Fibroblast of skin of back (primary cell): ENCODE results near the gene ZNF155. TPM values are rescaled to one million over a fixed set of nuclear protein-coding genes. Genes with fewer than 3 reads are reported as not detected.
"Not testable (repeated sequence)": the region's sequence is repeated elsewhere in the genome, so short reads cannot be mapped to it uniquely, and the experiment has no call there.

Source experiments
- DNase-seq: peaks from one replicate; pipeline ENCODE4 v3.0.0-alpha.2; 2013
- polyA plus RNA-seq, 2 experiments: library from polyadenylated mRNA; unstranded; fragments of 120-200 nt; gene quantifications; one replicate each; pipeline ENCODE4 v1.2.1, GENCODE V29; 2013; ENCODE audit not compliant: insufficient read length in 2 of 2

The ZNF155 gene
- polyA plus RNA-seq (2013, experiment 1 of 2; ENCODE audit: insufficient read length) = 5.9 TPM
- polyA plus RNA-seq (2013, experiment 2 of 2; ENCODE audit: insufficient read length) = 5.4 TPM

GRCh38 chr19:43983912-43984686, at the start of gene ZNF155:
Gene ZNF155, plus strand, starts transcription at chr19:43984188. Its CDS starts 4,356 bp downstream, at chr19:43988544.
- peak; percentile 99 for DNase-seq

DNA sequence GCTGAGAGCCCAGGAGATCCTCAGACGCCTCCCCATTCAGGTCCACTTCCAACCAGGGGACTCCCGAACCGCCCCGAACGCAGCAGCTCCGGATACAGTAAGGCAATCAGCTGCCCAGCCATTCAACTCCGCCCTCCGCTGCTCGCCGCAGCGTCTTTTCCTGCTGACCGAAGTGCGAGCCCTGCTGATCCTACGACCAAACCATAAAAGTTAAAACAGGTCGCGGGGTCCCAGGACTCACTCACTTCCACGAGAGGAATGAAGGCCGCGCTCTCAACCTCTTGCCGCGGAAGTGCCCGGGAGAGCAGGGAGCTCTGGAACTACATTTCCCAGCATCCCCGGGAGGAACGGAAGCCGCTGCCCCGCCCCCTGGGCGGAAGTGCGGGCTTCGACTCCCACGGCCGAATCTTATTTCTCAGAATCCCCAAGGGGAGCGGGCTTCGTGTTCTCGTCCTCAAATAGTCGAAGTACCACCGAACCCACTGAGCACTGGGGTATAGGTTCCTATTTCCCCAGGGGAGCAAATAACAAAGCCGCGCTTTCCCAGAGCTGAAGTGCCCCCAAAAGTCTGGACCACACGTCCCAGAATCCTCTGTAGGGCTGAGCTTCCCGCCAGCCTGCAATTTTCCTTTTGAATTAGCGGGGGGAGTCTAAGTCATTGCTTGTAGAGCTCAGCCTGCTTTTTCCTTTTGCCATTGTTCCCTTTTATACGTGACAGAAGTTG, 48.8 kb upstream of the ZNF155 start, which contains the start of gene ZNF45:
Gene ZNF45, minus strand, starts transcription at position 298 of the 724 bp plus-strand sequence. CDS start 13,097 bp downstream, outside the sequence.
- peak; percentile 92 for DNase-seq

DNA sequence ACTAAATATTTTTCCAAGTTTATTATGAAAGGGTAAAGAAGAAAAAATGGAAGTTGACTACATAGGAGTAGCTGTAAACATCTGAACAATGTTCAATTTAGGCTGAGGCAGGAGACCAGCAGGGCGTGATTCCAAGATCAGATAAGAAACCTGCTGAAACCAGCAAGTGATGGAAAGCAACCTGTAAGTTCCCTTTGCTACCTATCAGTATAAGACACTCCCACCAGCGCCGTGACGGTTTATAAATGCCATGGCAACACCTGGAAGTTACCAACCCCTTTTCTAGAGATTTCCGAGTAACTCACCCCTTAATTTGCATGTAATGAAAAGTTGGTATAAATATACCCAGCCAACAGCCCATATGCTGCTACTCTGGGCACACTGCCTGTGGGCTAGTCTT, 47.8 kb upstream of the ZNF155 start:
- no peak for DNase-seq

- no peak for DNase-seq
Measured at GRCh38 chr19:43939557-43940260, 44.3 kb upstream of the ZNF155 start.

GRCh38 chr19:43940719-43941118, 43.3 kb upstream of the ZNF155 start:
- no peak for DNase-seq

DNA sequence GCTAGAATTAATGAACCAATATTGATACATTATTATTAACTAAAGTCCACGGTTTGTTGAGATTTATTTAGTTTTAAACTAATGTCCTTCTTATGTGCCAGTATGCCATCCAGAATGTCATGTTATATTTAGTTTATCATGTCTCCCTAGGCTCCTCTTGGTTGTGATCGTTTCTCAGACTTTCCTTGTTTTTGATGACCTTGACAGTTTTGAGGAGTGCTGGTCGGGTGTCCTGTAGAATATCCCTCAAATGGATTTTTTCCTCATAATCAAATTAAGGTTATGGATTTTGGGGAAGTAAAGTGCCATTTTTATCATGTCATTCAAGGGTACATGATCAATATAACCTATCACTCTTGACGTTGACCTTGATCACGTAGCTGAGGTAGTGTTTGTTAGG, 42.8 kb upstream of the ZNF155 start:
- DNase-seq = no peak

DNA sequence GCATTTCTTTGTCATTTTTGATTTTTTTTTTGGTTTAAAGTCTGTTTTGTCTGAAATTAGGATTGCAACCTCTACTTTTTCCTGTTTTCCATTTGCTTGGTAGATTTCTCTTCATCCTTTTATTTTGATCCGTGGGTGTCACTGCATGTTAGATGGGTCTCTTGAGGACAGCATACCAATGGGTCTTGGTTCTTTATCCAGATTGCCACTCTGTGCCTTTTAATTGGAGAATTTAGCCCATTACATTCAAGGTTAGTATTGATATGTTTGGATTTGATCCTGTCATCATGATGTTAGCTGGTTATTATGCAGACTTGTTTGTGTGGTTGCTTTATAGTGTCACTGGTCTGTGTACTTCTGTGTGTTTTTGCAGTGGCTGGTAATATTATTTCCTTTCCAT, 36.6 kb upstream of the ZNF155 start:
- DNase-seq = not testable (repeated sequence)

DNA sequence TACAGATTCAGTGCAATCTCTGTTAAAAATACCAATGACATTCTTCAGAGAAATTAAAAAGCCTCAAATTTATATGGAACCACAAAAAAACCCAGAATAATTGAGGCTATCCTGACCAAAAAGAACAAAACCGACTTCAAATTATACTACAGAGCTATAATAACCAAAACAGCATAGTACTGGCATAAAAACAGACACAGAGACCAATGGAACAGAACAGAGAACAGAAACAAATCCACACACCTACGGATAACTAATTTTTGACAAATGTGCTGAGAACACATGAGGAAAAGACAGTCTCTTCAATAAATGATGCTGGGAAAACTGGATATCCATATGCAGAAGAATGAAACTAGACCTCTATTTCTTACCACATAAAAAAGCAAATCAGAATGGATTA, 34.2 kb upstream of the ZNF155 start:
- DNase-seq = not testable (repeated sequence)

GRCh38 chr19:43950834-43951645, 32.9 kb upstream of the ZNF155 start, which contains the start of gene ZNF221:
Gene ZNF221, plus strand, starts transcription at chr19:43951228. Its CDS starts 11,499 bp downstream, at chr19:43962727.
- peak; percentile 99 for DNase-seq

DNA sequence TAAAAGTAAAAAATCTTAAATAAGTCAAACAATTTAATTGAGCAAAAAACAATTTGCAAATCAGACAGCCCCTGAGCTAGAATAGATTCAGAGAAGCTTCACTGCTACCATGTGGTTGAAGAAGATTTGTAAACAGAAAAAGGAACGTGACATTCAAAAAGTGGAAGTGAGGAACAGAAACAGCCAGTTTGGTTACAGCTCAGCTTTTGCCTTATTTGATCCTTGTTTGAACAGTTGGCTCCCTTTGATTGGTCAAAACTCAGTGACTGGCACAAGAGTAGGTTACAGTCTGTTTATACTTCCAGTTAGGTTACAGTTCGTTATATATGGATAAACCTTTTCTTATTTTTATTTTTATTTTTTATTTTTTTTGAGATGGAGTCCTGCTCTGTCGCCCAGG, 27.2 kb upstream of the ZNF155 start:
- DNase-seq = no peak

- DNase-seq = no peak
Measured at GRCh38 chr19:43957891-43958290, 26.1 kb upstream of the ZNF155 start.

GRCh38 chr19:43960411-43960810, 23.6 kb upstream of the ZNF155 start:
- no peak for DNase-seq

GRCh38 chr19:43966079-43966694, 17.8 kb upstream of the ZNF155 start:
- no peak for DNase-seq

GRCh38 chr19:43976732-43977131, 7.3 kb upstream of the ZNF155 start:
- DNase-seq = no peak

DNA sequence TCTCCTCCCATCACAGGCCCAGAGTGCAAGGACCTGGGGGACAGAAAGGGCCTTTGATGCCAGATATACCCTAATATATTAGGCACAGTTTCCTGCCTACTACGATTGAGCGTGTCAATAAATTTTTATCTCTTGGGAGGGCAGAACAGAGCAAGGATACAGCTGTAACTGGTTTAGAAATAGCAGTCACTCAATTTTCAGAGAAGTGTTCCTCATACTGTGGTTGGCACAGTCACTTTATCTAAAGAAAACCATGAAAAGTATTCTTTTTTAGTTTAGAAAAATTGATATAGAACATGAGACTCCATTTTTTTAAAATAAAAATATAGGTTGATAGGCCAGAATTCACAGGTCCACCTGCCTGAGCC, 460 bp upstream of the ZNF155 start:
- DNase-seq = no peak

DNA sequence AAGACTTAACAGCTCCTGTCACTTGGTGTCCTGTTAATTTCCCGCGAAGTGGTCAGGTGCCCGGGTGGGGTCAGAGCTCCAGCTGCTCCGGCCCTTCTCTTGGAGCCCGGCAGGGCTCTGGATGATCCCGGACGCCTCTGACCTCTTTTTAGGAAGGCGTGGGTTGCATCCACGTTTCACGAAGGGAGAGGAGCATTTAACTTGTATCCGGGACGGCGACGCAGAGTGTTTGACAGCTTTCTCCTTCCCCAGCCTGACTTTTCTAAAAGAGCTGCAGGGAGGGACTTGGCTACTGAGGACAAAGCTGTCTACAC, 656 bp downstream of the ZNF155 start:
- DNase-seq = no peak

GRCh38 chr19:43997631-43998290, 13.8 kb downstream of the ZNF155 start:
- peak; percentile 5 for DNase-seq

- DNase-seq = peak; percentile 14
Measured at GRCh38 chr19:44002212-44002565, 18.2 kb downstream of the ZNF155 start.

GRCh38 chr19:44002566-44003460, 18.8 kb downstream of the ZNF155 start, which contains the start of gene ZNF230:
Gene ZNF230, plus strand, starts transcription at chr19:44002957. Its CDS starts 4,122 bp downstream, at chr19:44007079.
- peak; percentile 98 for DNase-seq

DNA sequence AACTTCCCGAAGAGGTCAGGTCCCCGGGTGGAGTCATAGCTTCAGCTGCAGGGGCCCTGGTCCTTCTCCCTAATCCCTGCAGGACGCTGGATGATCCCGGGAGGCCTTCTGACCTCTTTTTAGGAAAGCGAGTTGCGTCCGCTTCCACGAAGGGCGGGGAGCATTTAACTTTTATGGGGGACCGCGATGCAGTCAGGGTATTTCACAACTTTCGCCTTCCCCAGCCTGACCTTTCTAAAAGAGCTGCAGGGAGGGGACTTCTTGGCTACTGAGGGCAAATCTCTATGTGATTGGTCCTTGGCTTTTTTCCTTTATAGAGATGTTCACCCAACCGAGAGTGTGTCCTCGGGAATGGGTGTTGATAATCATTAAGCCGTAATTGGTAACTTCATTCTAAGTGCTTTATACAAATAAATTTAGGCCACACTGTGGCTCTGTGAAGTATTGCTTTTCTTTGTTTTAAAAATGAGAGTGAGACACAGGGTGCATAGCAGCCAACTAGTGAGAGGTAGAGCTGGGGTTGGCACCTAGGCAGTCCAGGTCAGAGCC, 19.5 kb downstream of the ZNF155 start:
- DNase-seq = peak; percentile 3
